Loucy (cell line): ENCODE measurements around the gene OLFML1.
A peak's percentile ranks its signal among the peaks of the same experiment; 100 is the strongest.

Experiments
- H2AFZ ChIP-seq: fragments of 200-600 bp; sonication (generic); 2 replicates; pipeline ENCODE4 v1.6.0; 2016; ENCODE audit warnings: antibody characterized with exemption, mild to moderate bottlenecking, low read length, moderate library complexity
- H3F3A ChIP-seq: fragments of 200-600 bp; 2 replicates; pipeline ENCODE4 v1.6.0; 2016; ENCODE audit warnings: antibody characterized with exemption, low read depth, mild to moderate bottlenecking
- H3K27me3 ChIP-seq: fragments of 200-600 bp; sonication (generic); 2 replicates; pipeline ENCODE4 v1.6.1; 2014; ENCODE audit warnings: low read length, mild to moderate bottlenecking; ENCODE audit not compliant: insufficient read depth, poor library complexity, severe bottlenecking
- H3K36me3 ChIP-seq: fragments of 200-600 bp; sonication (generic); 2 replicates; pipeline ENCODE4 v1.6.1; 2016; ENCODE audit warnings: low read length; ENCODE audit not compliant: insufficient read depth
- H3K4me1 ChIP-seq: fragments of 200-600 bp; sonication (generic); 2 replicates; pipeline ENCODE4 v1.5.1; 2014; ENCODE audit warnings: low read length, mild to moderate bottlenecking; ENCODE audit not compliant: insufficient read depth, poor library complexity, severe bottlenecking
- H3K4me2 ChIP-seq: fragments of 200-600 bp; sonication (generic); 2 replicates; pipeline ENCODE4 v1.6.0; 2014; ENCODE audit warnings: antibody characterized with exemption, low read length, low read depth, mild to moderate bottlenecking; ENCODE audit not compliant: poor library complexity, severe bottlenecking
- H3K4me3 ChIP-seq: fragments of 200-600 bp; sonication (generic); 2 replicates; pipeline ENCODE4 v1.5.1; 2014; ENCODE audit warnings: low read length, mild to moderate bottlenecking, mixed read lengths; ENCODE audit not compliant: poor library complexity, severe bottlenecking
- H3K79me2 ChIP-seq: fragments of 200-600 bp; sonication (generic); 2 replicates; pipeline ENCODE4 v1.6.1; 2014; ENCODE audit warnings: low read length; ENCODE audit not compliant: insufficient read depth
- H3K9ac ChIP-seq: fragments of 200-600 bp; sonication (generic); 2 replicates; pipeline ENCODE4 v1.6.0; 2014; ENCODE audit warnings: mild to moderate bottlenecking, low read depth, low read length, moderate library complexity; ENCODE audit not compliant: poor library complexity, severe bottlenecking
- H3K9me2 ChIP-seq: fragments of 200-600 bp; sonication (generic); replicated peaks from 2 replicates; pipeline ENCODE4 v1.6.1; 2016; ENCODE audit warnings: low read depth, low read length, mixed read lengths
- H3K9me3 ChIP-seq: fragments of 200-600 bp; sonication (generic); 2 replicates; pipeline ENCODE4 v1.6.1; 2014; ENCODE audit warnings: mild to moderate bottlenecking, antibody characterized with exemption, low read length, low read depth; ENCODE audit not compliant: insufficient read depth
- H4K20me1 ChIP-seq: fragments of 200-600 bp; sonication (generic); 2 replicates; pipeline ENCODE4 v1.6.0; 2014; ENCODE audit warnings: antibody characterized with exemption, low read length, mild to moderate bottlenecking; ENCODE audit not compliant: insufficient read depth, poor library complexity, severe bottlenecking
- EZH2phosphoT487 ChIP-seq: fragments of 200-600 bp; IDR thresholded peaks from 2 replicates; pipeline ENCODE4 v1.6.1; 2018; ENCODE audit warnings: antibody characterized with exemption, mild to moderate bottlenecking, moderate library complexity, borderline replicate concordance
- TF ChIP-seq, protein P1 (sequence below): fragments of 200-600 bp; sonication (generic); conservative IDR thresholded peaks from 2 replicates; pipeline ENCODE4 v1.5.1; 2014; ENCODE audit warnings: mild to moderate bottlenecking, antibody characterized with exemption, low read length

Gene OLFML1

DNA sequence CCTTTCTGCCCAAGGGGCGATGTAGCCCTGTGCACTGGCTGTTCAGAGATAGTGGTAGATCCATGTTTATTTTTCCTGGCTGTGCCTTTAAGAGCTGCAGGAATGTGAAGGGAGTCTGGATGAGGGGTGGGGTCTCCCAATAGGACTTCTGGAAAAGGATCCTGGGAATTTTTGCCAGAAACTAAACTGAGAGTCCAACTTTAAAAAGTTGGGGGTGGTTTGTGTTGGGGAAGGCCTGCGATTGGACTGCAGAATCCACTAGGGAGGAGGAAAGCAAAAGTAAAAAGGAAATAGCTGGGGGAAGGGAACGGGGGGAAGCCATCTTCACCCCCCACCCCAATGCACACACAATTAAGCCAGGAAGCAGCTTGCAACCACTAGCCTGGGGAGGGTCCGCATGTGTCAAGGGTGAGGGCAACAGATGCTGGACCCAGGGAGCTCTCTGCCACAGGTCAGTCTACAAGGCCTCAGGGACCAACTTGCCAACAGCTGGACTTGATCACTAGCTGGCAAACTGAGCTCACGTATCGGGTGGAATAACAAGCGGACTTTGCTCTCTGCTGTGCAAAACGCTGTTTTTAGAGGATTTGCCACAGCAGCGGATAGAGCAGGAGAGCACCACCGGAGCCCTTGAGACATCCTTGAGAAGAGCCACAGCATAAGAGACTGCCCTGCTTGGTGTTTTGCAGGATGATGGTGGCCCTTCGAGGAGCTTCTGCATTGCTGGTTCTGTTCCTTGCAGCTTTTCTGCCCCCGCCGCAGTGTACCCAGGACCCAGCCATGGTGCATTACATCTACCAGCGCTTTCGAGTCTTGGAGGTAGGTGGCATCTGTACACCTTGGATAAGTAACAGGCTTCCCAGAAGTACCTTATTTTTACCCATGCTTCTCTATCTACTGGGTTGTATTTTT lies at the start of gene OLFML1:
Gene OLFML1 (plus strand): TSS at position 321 of the 912 bp plus-strand sequence. CDS start 370 bp downstream, at position 691.
- Histone ChIP-seq H3K4me1 (no peaks in the 10 kb centered on the region), H3K9me3 (no peaks in the 10 kb centered on the region), H3F3A (no peaks in the 10 kb centered on the region), H4K20me1 (no peaks in the 10 kb centered on the region), H3K4me2 (no peak within 1 kb of the TSS), H3K9ac (no peak within 1 kb of the TSS), H3K27me3 (no peaks in the 10 kb centered on the region), H3K9me2 (no peaks in the 10 kb centered on the region), H3K79me2 (no peaks in the 10 kb centered on the region), H3K4me3 (no peak within 1 kb of the TSS), H3K36me3 (no peaks in the 10 kb centered on the region), H2AFZ (no peak within 1 kb of the TSS)
- TF ChIP-seq, protein P1, sequence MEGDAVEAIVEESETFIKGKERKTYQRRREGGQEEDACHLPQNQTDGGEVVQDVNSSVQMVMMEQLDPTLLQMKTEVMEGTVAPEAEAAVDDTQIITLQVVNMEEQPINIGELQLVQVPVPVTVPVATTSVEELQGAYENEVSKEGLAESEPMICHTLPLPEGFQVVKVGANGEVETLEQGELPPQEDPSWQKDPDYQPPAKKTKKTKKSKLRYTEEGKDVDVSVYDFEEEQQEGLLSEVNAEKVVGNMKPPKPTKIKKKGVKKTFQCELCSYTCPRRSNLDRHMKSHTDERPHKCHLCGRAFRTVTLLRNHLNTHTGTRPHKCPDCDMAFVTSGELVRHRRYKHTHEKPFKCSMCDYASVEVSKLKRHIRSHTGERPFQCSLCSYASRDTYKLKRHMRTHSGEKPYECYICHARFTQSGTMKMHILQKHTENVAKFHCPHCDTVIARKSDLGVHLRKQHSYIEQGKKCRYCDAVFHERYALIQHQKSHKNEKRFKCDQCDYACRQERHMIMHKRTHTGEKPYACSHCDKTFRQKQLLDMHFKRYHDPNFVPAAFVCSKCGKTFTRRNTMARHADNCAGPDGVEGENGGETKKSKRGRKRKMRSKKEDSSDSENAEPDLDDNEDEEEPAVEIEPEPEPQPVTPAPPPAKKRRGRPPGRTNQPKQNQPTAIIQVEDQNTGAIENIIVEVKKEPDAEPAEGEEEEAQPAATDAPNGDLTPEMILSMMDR: no peak
- no peak for TF ChIP-seq EZH2phosphoT487

GRCh38 chr11:7436146-7436545 lies 49.2 kb upstream of the OLFML1 start:
- H3K9me3 ChIP-seq: no peaks in the 10 kb centered on the region
- H3K4me2 ChIP-seq: peak overlapping the region; percentile 42
- H3K9me2 ChIP-seq: no peaks in the 10 kb centered on the region
- H3K4me1 ChIP-seq: peaks cover 16% of the 10 kb centered on the region
- no peak overlapping the region for H3K9ac ChIP-seq
- H3F3A ChIP-seq: no peaks in the 10 kb centered on the region
- H3K4me3 ChIP-seq: no peak overlapping the region
- TF ChIP-seq EZH2phosphoT487: no peak
- TF ChIP-seq, protein P1: no peak
- no peaks in the 10 kb centered on the region for H3K27me3 ChIP-seq
- no peaks in the 10 kb centered on the region for H3K36me3 ChIP-seq
- H2AFZ ChIP-seq: peak overlapping the region; percentile 80
- H4K20me1 ChIP-seq: no peaks in the 10 kb centered on the region
- no peaks in the 10 kb centered on the region for H3K79me2 ChIP-seq

- Histone ChIP-seq H2AFZ (peak overlapping the region; percentile 80), H3K9me3 (no peaks in the 10 kb centered on the region), H3K36me3 (no peaks in the 10 kb centered on the region), H3K9me2 (no peaks in the 10 kb centered on the region), H3K4me2 (peak overlapping the region; percentile 42), H3K4me3 (no peak overlapping the region), H3F3A (no peaks in the 10 kb centered on the region), H3K9ac (no peak overlapping the region), H3K79me2 (no peaks in the 10 kb centered on the region), H3K4me1 (peaks cover 16% of the 10 kb centered on the region), H4K20me1 (no peaks in the 10 kb centered on the region), H3K27me3 (no peaks in the 10 kb centered on the region)
- TF ChIP-seq, protein P1: no peak
- TF ChIP-seq EZH2phosphoT487: no peak
Measured at GRCh38 chr11:7436657-7437056, 48.6 kb upstream of the OLFML1 start.
